Suppressor macrophage treated with lipopolysaccharide for 4 hours (primary cell): ENCODE data around the gene IL31RA.

Experiments used
- DNase-seq: peaks from one replicate; pipeline ENCODE4 v3.0.0-alpha.2; 2020

IL31RA gene

DNA sequence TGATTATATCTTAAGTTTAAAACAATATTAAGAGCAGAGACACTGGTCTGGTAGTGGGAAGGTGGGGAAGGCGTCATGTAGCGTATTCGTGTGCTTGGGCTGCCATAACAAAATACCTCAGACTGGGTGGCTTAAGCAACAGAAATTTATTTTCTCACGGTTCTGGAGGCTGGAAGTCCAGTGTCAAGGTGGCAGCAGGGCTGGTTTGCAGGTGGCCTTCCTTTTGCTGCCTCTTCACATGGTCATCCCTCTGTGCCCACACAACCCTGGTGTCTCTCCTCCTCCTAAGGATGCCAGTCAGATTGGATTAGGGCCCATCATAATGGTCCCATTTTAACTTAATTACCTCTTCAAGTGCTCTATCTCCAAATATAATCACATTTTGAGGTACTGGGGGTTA, 9.6 kb downstream of the IL31RA start:
- DNase-seq = no peak

GRCh38 chr5:55864606-55865541, 13.7 kb downstream of the IL31RA start:
- peak; percentile 60 for DNase-seq

- DNase-seq = peak; percentile 23
Measured at GRCh38 chr5:55865831-55866230, 14.7 kb downstream of the IL31RA start.

GRCh38 chr5:55866485-55866884, 15.3 kb downstream of the IL31RA start:
- DNase-seq = no peak

- no peak for DNase-seq
Measured at GRCh38 chr5:55866934-55867333, 15.8 kb downstream of the IL31RA start.

GRCh38 chr5:55868846-55869245, 17.7 kb downstream of the IL31RA start:
- peak; percentile 95 for DNase-seq

GRCh38 chr5:55869847-55870246, 18.7 kb downstream of the IL31RA start:
- no peak for DNase-seq

DNA sequence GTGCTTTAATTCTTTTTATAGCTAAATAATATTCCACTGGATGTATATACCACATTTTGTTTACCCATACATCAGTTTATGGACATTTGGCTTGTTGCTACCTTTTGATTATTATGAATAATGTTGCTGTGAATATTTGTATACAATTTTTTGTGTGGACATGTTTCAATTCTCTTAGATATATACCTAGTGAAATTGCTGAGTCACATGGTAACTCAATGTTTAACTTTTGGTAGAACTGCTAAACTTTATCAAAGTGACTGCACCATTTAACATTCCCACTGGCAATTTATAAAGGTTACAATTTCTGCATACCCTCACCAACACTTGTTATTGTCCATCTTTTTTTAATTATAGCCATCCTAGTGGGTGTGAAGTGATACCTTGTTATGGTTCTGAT, 22.1 kb downstream of the IL31RA start:
- DNase-seq = no peak

- DNase-seq = no peak
Measured at GRCh38 chr5:55877655-55878054, 26.5 kb downstream of the IL31RA start.

DNA sequence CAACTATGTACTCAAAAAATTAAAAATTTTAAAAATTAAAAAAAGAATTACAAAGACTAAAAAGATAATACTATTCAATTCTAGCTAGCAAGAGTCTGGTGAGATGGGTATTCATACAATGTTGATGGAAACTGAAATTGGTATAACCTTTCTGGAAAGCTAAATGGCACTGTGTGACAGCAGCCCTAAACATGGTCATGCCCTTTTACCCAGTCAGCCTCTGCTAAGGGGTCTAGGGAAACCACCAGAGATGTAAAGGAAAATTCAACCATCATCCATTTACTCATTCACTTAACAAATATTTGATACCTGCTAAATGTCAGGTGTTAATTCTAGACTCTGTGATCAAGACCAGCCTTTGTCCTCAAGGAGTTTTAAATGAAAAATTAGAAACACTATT, 29.3 kb downstream of the IL31RA start:
- no peak for DNase-seq

DNA sequence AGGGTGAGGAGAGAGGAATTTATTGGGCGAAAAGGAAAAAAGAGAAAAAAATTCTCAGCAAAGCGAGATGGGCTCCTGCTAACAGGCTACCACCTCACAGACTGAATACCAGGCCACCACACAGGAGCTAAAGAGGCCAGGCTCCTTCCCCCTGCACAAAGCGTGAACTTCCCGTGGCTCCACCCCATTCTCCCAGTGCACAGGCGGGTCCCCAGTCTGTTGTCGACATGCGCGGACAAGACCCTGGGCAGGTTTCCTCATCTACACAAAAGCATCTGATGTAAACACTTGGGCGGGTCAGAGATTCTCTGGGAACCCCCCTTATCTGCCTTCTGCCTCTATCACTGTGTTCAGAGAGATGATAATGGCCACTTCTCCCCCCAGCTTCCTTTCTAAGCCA, 34.2 kb downstream of the IL31RA start:
- no peak for DNase-seq

- no peak for DNase-seq
Measured at GRCh38 chr5:55888205-55888604, 37.0 kb downstream of the IL31RA start.

GRCh38 chr5:55892479-55892878, 41.3 kb downstream of the IL31RA start:
- DNase-seq = no peak

DNA sequence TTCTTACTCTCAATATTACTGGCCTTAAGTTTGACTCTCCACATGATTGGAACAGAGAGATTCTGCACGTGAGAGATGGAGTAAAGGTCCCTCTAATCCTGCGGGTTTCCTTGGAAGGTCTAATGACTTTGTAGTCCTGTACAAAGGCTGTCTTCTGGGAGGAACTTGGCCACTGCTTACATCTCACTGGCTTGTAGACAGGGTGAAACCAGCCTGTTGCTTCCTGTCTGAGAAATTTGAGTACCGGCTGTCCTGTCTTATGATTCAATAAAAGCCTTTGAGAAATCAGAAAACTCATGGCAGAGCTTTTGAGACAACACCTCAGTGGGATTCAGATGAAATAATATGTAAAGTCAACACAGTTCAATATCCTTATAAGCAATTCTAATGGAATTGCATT, 43.0 kb downstream of the IL31RA start:
- no peak for DNase-seq

DNA sequence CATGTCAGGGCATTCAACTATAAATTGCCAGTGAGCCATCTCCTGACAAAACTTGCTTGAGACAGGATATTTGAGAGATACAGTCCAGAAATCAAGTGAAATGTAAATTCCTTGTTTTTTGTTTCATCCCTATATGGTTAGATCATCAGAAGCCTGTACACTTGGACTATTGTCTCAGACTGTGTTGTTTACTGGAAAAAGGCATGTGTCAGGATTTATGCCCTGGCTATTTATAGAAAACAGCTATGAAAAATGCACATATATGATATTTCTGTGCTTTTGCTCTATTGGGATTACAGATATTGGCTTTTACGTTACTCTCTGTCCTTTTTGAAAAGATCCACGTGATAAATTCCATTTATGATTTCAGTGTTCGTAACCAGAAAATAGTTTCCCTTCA, 44.2 kb downstream of the IL31RA start:
- no peak for DNase-seq

DNA sequence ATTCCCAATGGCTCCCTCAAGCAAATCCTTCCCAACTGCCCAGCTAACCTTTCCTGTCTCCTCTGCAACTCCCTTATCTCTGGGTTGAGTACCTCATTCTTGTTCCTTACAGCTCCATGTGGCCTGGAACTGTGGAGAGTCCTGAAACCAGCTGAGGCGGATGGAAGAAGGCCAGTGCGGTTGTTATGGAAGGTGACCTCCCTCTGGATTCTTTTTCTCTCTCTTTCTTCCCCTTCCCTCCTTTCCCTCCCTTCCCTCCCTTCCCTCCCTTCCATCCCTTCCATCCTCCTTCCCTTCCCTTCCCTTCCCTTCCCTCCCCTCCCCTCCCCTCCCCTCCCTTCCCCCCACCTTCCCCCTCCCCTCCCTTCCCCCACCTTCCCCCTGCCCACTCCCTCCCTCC, 45.1 kb downstream of the IL31RA start:
- no peak for DNase-seq

DNA sequence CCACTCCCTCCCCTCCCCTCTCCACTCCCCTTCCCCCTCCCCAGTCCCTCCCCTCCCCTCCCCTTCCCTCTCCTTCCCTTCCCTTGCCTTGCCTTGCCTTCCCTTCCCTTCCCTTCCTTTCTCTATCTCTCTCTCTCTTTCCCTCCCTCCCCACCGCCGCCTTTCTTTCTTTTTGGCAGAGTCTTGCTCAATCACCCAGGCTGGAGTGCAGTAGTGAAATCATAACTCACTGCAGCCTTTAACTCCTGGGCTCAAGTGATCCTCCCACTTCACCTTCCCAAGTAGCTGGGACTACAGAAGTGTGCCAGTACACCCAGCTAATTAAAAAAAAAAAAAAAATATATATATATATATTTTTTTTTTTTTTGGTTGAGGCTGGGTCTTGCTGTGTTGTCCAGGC, 45.5 kb downstream of the IL31RA start:
- DNase-seq = no peak

GRCh38 chr5:55897206-55897894, 46.2 kb downstream of the IL31RA start:
- no peak for DNase-seq

DNA sequence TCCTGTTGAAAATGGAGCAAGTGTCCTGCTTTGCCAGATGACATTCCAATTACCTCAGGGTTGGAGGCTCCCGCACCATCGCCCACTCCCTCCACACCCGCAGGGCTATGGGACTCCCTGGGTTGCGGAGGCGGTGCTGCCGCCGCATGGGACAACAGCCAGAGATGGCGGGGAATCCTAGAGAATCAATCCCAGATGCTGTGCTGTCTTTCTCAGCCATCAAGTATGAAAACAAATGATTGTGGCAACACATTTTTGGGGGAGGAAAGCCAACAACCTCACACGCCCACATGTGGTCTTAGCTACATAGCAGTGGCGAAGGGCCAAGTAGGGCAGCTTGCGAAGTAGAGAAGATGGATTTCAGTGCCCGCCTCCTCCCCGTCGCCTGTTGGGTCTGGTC, 46.7 kb downstream of the IL31RA start:
- no peak for DNase-seq

- no peak for DNase-seq
Measured at GRCh38 chr5:55899344-55899743, 48.2 kb downstream of the IL31RA start.

- DNase-seq = peak; percentile 34
Measured at GRCh38 chr5:55900068-55900467, 48.9 kb downstream of the IL31RA start.

DNA sequence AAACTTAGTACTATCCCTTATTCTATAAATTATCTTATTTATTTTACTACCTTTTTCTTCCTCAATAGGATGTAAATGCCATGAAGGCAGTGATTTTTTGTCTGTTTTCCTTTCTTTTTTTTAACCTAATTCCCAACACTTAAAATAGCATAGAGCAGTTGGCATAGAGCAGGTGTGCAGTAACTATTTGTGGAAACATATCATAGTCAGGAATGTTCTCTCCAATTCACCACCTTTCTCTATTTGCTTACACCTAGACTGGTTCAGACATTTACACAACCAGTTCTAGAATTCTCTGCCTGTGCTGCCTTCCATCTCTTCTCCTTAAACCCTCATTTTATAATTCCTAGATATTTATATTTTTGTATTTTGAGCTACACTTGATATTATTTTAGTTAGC, 49.6 kb downstream of the IL31RA start:
- no peak for DNase-seq

DNA sequence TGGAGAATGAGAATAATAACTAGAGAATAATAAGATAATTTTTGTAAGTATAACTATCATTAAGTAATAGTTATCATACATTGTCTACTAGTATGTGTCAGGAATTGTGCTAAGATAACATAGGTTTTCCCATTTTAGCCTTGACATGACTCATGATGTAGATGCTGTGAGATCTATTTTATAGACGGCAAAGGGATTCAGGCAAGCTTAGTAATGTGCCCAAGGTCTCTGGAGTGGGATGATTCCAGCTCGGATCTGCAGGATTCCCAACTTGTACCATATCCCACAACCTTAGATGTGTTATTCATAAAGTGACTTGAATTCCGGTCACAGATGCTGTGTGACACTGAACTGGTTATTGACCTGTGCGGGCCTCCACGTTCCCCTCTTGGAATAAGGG, 51.5 kb downstream of the IL31RA start:
- DNase-seq = no peak

DNA sequence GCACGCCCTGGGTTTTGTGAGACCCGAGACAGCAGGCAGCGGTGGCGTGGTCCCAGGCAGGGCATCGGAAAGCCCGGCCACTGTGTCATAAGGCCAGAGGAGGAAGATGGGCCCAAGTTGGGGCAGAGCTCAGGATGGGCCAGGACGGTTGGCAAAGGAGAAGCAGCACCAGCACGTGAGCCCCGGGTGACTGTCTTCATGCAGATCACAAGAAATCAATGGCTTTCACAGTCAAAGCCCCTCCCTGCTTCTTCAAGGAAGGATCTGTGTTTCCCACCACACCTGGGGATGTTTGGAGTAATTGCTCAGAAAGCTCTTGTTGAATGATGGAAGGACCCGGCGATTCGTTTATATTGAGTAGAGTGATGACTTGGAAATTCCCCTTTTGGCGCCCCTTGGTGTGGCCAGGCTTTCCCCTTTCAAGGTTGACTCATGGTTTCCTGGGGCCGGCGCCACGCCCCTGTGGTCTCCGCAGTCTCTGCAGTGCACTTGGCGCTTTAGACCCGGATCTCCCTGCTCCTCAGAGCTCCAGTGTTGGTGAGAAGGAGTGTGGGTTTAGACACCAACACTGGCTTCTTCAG, 52.1 kb downstream of the IL31RA start:
- peak; percentile 91 for DNase-seq
